ENCODE measurements around the gene MEF2B.
"Not testable (repeated sequence)": the region's sequence is repeated elsewhere in the genome, so short reads cannot be mapped to it uniquely, and the experiment has no call there.

Gene MEF2B

GRCh38 chr19:19157808-19158207 is 12.3 kb downstream of the MEF2B start:
- no peaks in the 10 kb centered on the region for H3K27me3 Mint-ChIP-seq
- DNase-seq, result no peak
- CTCF ChIA-PET, result interaction anchor here (4.2 kb wide), 1 partner anchor 17 kb away, joined by 21 read pairs; no protein-coding TSS in a partner anchor
- H3K36me3 Mint-ChIP-seq, result peaks cover 6% of the 10 kb centered on the region
- no peak overlapping the region for H3K27ac Mint-ChIP-seq
- H3K4me3 Mint-ChIP-seq, result no peak overlapping the region
- H3K4me1 Mint-ChIP-seq, result no peaks in the 10 kb centered on the region
- no peaks in the 10 kb centered on the region for H3K9me3 Mint-ChIP-seq

GRCh38 chr19:19155495-19156219 is 14.4 kb downstream of the MEF2B start:
- H3K27ac Mint-ChIP-seq, result peak overlapping the region; percentile 16
- no peak overlapping the region for H3K4me3 Mint-ChIP-seq
- H3K27me3 Mint-ChIP-seq, result no peaks in the 10 kb centered on the region
- H3K9me3 Mint-ChIP-seq, result no peaks in the 10 kb centered on the region
- no peaks in the 10 kb centered on the region for H3K4me1 Mint-ChIP-seq
- no peak for DNase-seq
- peaks cover 6% of the 10 kb centered on the region for H3K36me3 Mint-ChIP-seq
- CTCF ChIA-PET, result interaction anchor here (1.3 to 4.2 kb wide), 3 partner anchors 9 to 19 kb away, joined by 4 to 21 read pairs (median 5); no protein-coding TSS in a partner anchor

GRCh38 chr19:19154768-19155494 is 15.1 kb downstream of the MEF2B start:
- Mint-ChIP-seq H3K4me3 (no peak overlapping the region), H3K36me3 (peaks cover 6% of the 10 kb centered on the region), H3K27me3 (no peaks in the 10 kb centered on the region), H3K9me3 (no peaks in the 10 kb centered on the region), H3K4me1 (no peaks in the 10 kb centered on the region), H3K27ac (no peak overlapping the region)
- CTCF ChIA-PET, result interaction anchor here (1.2 kb wide), 1 partner anchor 9 kb away, joined by 4 read pairs; no protein-coding TSS in a partner anchor
- no peak for DNase-seq

GRCh38 chr19:19152668-19153384 is 17.2 kb downstream of the MEF2B start:
- H3K9me3 Mint-ChIP-seq, result no peaks in the 10 kb centered on the region
- peak overlapping the region; percentile 37 for H3K27ac Mint-ChIP-seq
- no peak for DNase-seq
- CTCF ChIA-PET, result no interaction called here
- H3K36me3 Mint-ChIP-seq, result peaks cover 8% of the 10 kb centered on the region
- no peaks in the 10 kb centered on the region for H3K27me3 Mint-ChIP-seq
- H3K4me1 Mint-ChIP-seq, result no peaks in the 10 kb centered on the region
- no peak overlapping the region for H3K4me3 Mint-ChIP-seq

GRCh38 chr19:19151418-19151817 is 18.6 kb downstream of the MEF2B start:
- peaks cover 11% of the 10 kb centered on the region for H3K36me3 Mint-ChIP-seq

GRCh38 chr19:19149435-19149834 is 20.6 kb downstream of the MEF2B start:
- CTCF ChIA-PET, result interaction anchor here (0.7 to 5.1 kb wide), 2 partner anchors 26 to 98 kb away, joined by 3 to 44 read pairs; no protein-coding TSS in a partner anchor
- H3K4me1 Mint-ChIP-seq, result no peaks in the 10 kb centered on the region
- H3K36me3 Mint-ChIP-seq, result peaks cover 5% of the 10 kb centered on the region
- DNase-seq, result no peak
- H3K4me3 Mint-ChIP-seq, result no peak overlapping the region
- H3K9me3 Mint-ChIP-seq, result no peaks in the 10 kb centered on the region
- no peaks in the 10 kb centered on the region for H3K27me3 Mint-ChIP-seq
- H3K27ac Mint-ChIP-seq, result no peak overlapping the region

More at GRCh38 chr19:19151418-19151817, 18.6 kb downstream of the MEF2B start:
- CTCF ChIA-PET, result no interaction called here
- Mint-ChIP-seq H3K4me3 (no peak overlapping the region), H3K4me1 (no peaks in the 10 kb centered on the region), H3K27ac (no peak overlapping the region), H3K9me3 (no peaks in the 10 kb centered on the region), H3K27me3 (no peaks in the 10 kb centered on the region)
- no peak for DNase-seq

GRCh38 chr19:19148504-19148903 is 21.6 kb downstream of the MEF2B start:
- DNase-seq, H3K9me3 Mint-ChIP-seq, H3K27me3 Mint-ChIP-seq, H3K4me3 Mint-ChIP-seq, H3K4me1 Mint-ChIP-seq, H3K27ac Mint-ChIP-seq, H3K36me3 Mint-ChIP-seq: not testable (repeated sequence)
- CTCF ChIA-PET, result interaction anchor here (1.2 to 5.1 kb wide), 3 partner anchors 21 to 76 kb away, joined by 4 to 44 read pairs (median 9); no protein-coding TSS in a partner anchor

- Mint-ChIP-seq H3K27ac (no peak overlapping the region), H3K4me3 (no peak overlapping the region), H3K4me1 (no peaks in the 10 kb centered on the region)
Observed at GRCh38 chr19:19147344-19147743, 22.7 kb downstream of the MEF2B start.

GRCh38 chr19:19146865-19147264 is 23.2 kb downstream of the MEF2B start:
- Mint-ChIP-seq H3K27ac (no peak overlapping the region), H3K4me1 (no peaks in the 10 kb centered on the region), H3K9me3 (no peaks in the 10 kb centered on the region), H3K4me3 (no peak overlapping the region), H3K27me3 (peaks cover 3% of the 10 kb centered on the region), H3K36me3 (peaks cover 5% of the 10 kb centered on the region)
- DNase-seq, result no peak
- CTCF ChIA-PET, result interaction anchor here (0.6 to 5.1 kb wide), 8 partner anchors 9 to 344 kb away, joined by 3 to 44 read pairs (median 4); no protein-coding TSS in a partner anchor

More at GRCh38 chr19:19147344-19147743, 22.7 kb downstream of the MEF2B start:
- no peaks in the 10 kb centered on the region for H3K27me3 Mint-ChIP-seq
- no peaks in the 10 kb centered on the region for H3K9me3 Mint-ChIP-seq
- peaks cover 5% of the 10 kb centered on the region for H3K36me3 Mint-ChIP-seq
- no peak for DNase-seq
- CTCF ChIA-PET, result interaction anchor here (0.6 to 5.1 kb wide), 6 partner anchors 9 to 92 kb away, joined by 3 to 44 read pairs (median 4); no protein-coding TSS in a partner anchor

- Mint-ChIP-seq H3K36me3 (peaks cover 5% of the 10 kb centered on the region), H3K27ac (no peak overlapping the region), H3K4me1 (no peaks in the 10 kb centered on the region), H3K9me3 (no peaks in the 10 kb centered on the region), H3K27me3 (peaks cover 3% of the 10 kb centered on the region), H3K4me3 (no peak overlapping the region)
- CTCF ChIA-PET, result interaction anchor here (0.7 to 5.1 kb wide), 15 partner anchors 9 to 345 kb away, joined by 3 to 44 read pairs (median 4); no protein-coding TSS in a partner anchor
- peak; percentile 90 for DNase-seq
Observed at GRCh38 chr19:19145684-19146608, 24.1 kb downstream of the MEF2B start.

GRCh38 chr19:19145281-19145680 is 24.8 kb downstream of the MEF2B start:
- no peak overlapping the region for H3K4me3 Mint-ChIP-seq
- peaks cover 5% of the 10 kb centered on the region for H3K36me3 Mint-ChIP-seq
- DNase-seq, result no peak
- no peaks in the 10 kb centered on the region for H3K4me1 Mint-ChIP-seq
- CTCF ChIA-PET, result interaction anchor here (0.7 to 5.1 kb wide), 14 partner anchors 9 to 346 kb away, joined by 3 to 44 read pairs (median 4); no protein-coding TSS in a partner anchor
- H3K27ac Mint-ChIP-seq, result no peak overlapping the region
- H3K9me3 Mint-ChIP-seq, result no peaks in the 10 kb centered on the region
- peaks cover 3% of the 10 kb centered on the region for H3K27me3 Mint-ChIP-seq

GRCh38 chr19:19142347-19142746 is 27.7 kb downstream of the MEF2B start:
- no peaks in the 10 kb centered on the region for H3K9me3 Mint-ChIP-seq
- H3K4me3 Mint-ChIP-seq, result no peak overlapping the region
- CTCF ChIA-PET, result interaction anchor here (1.2 to 2.8 kb wide), 2 partner anchors 33 to 90 kb away, joined by 4 to 10 read pairs; no protein-coding TSS in a partner anchor
- H3K27ac Mint-ChIP-seq, result no peak overlapping the region
- H3K27me3 Mint-ChIP-seq, result peaks cover 21% of the 10 kb centered on the region
- H3K4me1 Mint-ChIP-seq, result peaks cover 22% of the 10 kb centered on the region
- no peaks in the 10 kb centered on the region for H3K36me3 Mint-ChIP-seq
- no peak for DNase-seq

GRCh38 chr19:19140476-19140875 is 29.6 kb downstream of the MEF2B start:
- no peak overlapping the region for H3K27ac Mint-ChIP-seq
- no peaks in the 10 kb centered on the region for H3K9me3 Mint-ChIP-seq
- H3K4me1 Mint-ChIP-seq, result peaks cover 28% of the 10 kb centered on the region
- DNase-seq, result no peak
- H3K36me3 Mint-ChIP-seq, result no peaks in the 10 kb centered on the region
- H3K27me3 Mint-ChIP-seq, result peaks cover 26% of the 10 kb centered on the region
- no peak overlapping the region for H3K4me3 Mint-ChIP-seq
- CTCF ChIA-PET, result interaction anchor here (1.2 to 2.8 kb wide), 3 partner anchors 32 to 86 kb away, joined by 3 to 10 read pairs (median 7); no protein-coding TSS in a partner anchor

All from activated naive CD4-positive, alpha-beta T cell treated with anti-CD3 and anti-CD28 coated beads, Interleukin-2, amount 10 ng/mL, durations not matched to agents 7 days and 5 days (primary cell).